OCI-LY3 (cell line): ENCODE results near the gene CASP10.

Experiments
- EZH2phosphoT487 ChIP-seq: fragments of 200-600 bp; shearing (Covaris generic); IDR thresholded peaks from 2 replicates; pipeline ENCODE4 v1.6.1; 2018; ENCODE audit warnings: antibody characterized with exemption, mixed run types, low read depth
- TF ChIP-seq, protein P1 (sequence below): fragments of 200-600, 300-600 bp; sonication (generic); IDR thresholded peaks from 2 replicates; pipeline ENCODE4 v1.5.1; 2014; ENCODE audit warnings: antibody characterized with exemption, low read length, low read depth

- TF ChIP-seq, protein P1, sequence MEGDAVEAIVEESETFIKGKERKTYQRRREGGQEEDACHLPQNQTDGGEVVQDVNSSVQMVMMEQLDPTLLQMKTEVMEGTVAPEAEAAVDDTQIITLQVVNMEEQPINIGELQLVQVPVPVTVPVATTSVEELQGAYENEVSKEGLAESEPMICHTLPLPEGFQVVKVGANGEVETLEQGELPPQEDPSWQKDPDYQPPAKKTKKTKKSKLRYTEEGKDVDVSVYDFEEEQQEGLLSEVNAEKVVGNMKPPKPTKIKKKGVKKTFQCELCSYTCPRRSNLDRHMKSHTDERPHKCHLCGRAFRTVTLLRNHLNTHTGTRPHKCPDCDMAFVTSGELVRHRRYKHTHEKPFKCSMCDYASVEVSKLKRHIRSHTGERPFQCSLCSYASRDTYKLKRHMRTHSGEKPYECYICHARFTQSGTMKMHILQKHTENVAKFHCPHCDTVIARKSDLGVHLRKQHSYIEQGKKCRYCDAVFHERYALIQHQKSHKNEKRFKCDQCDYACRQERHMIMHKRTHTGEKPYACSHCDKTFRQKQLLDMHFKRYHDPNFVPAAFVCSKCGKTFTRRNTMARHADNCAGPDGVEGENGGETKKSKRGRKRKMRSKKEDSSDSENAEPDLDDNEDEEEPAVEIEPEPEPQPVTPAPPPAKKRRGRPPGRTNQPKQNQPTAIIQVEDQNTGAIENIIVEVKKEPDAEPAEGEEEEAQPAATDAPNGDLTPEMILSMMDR = no peak
- no peak for TF ChIP-seq EZH2phosphoT487
Observed at GRCh38 chr2:201269764-201270163, 86.8 kb downstream of the CASP10 start.
